IPS-11a (cell line): ENCODE measurements around the gene MUC16.
"Not testable (repeated sequence)": the region's sequence is repeated elsewhere in the genome, so short reads cannot be mapped to it uniquely, and the experiment has no call there.

ENCODE experiments used
- H3K4me3 ChIP-seq: one replicate; pipeline ENCODE4 v1.5.1; 2013; ENCODE audit warnings: low read depth, low read length, control low read depth

Gene MUC16

GRCh38 chr19:9009935-9010651 is at the start of gene MUC16:
TSS of gene MUC16 (minus strand) at chr19:9010409.
- no peak within 1 kb of the TSS for H3K4me3 ChIP-seq

GRCh38 chr19:9058905-9059667 is 48.9 kb upstream of the MUC16 start:
- no peak overlapping the region for H3K4me3 ChIP-seq

GRCh38 chr19:9057505-9058258 is 47.5 kb upstream of the MUC16 start:
- H3K4me3 ChIP-seq = no peak overlapping the region

- H3K4me3 ChIP-seq = not testable (repeated sequence)
These were observed 45.9 kb upstream of the MUC16 start for GRCh38 chr19:9056131-9056530.

GRCh38 chr19:9054765-9055164 is 44.6 kb upstream of the MUC16 start:
- no peak overlapping the region for H3K4me3 ChIP-seq

- no peak overlapping the region for H3K4me3 ChIP-seq
These were observed 44.0 kb upstream of the MUC16 start for GRCh38 chr19:9054207-9054606.

- not testable (repeated sequence) for H3K4me3 ChIP-seq
These were observed 43.5 kb upstream of the MUC16 start for GRCh38 chr19:9053674-9054073.

GRCh38 chr19:9052894-9053293 is 42.7 kb upstream of the MUC16 start:
- H3K4me3 ChIP-seq = no peak overlapping the region

GRCh38 chr19:9046694-9047093 is 36.5 kb upstream of the MUC16 start:
- no peak overlapping the region for H3K4me3 ChIP-seq

- no peak overlapping the region for H3K4me3 ChIP-seq
These were observed 34.2 kb upstream of the MUC16 start for GRCh38 chr19:9044449-9044848.

- no peak overlapping the region for H3K4me3 ChIP-seq
These were observed 33.3 kb upstream of the MUC16 start for GRCh38 chr19:9043524-9043923.

- H3K4me3 ChIP-seq = no peak overlapping the region
These were observed 30.8 kb upstream of the MUC16 start for GRCh38 chr19:9041023-9041422.

- H3K4me3 ChIP-seq = no peak overlapping the region
These were observed 29.9 kb upstream of the MUC16 start for GRCh38 chr19:9040131-9040530.

- no peak overlapping the region for H3K4me3 ChIP-seq
These were observed 29.5 kb upstream of the MUC16 start for GRCh38 chr19:9039728-9040127.

GRCh38 chr19:9037400-9038062 is 27.3 kb upstream of the MUC16 start:
- no peak overlapping the region for H3K4me3 ChIP-seq

GRCh38 chr19:9032136-9032631 is 22.0 kb upstream of the MUC16 start:
- H3K4me3 ChIP-seq = no peak overlapping the region

- H3K4me3 ChIP-seq = no peak overlapping the region
These were observed 8.1 kb upstream of the MUC16 start for GRCh38 chr19:9018163-9018875.

GRCh38 chr19:9014803-9015202 is 4.6 kb upstream of the MUC16 start:
- no peak overlapping the region for H3K4me3 ChIP-seq

- H3K4me3 ChIP-seq = no peak overlapping the region
These were observed 3.8 kb upstream of the MUC16 start for GRCh38 chr19:9013988-9014387.

GRCh38 chr19:9011875-9012274 is 1.7 kb upstream of the MUC16 start:
- no peak overlapping the region for H3K4me3 ChIP-seq
